ENCODE results near the gene ELOVL4. TPM values are rescaled to one million over a fixed set of nuclear protein-coding genes. Genes with fewer than 3 reads are reported as not detected.

ELOVL4 gene
- polyA plus RNA-seq, 1 donor from 2014 or later, result 47.9 TPM

GRCh38 chr6:79869600-79870084 is 77.7 kb downstream of the ELOVL4 start:
- Histone ChIP-seq H3K79me2 (replicated peaks; ENCODE audit: insufficient read depth, low read length) (no peaks in the 10 kb centered on the region), H3K27me3 (ENCODE audit: insufficient read depth, low read depth, low read length) (no peaks in the 10 kb centered on the region), H3K4me2 (ENCODE audit: low read length) (no peak overlapping the region), H2AFZ (ENCODE audit: low read depth, low read length) (no peak overlapping the region), H3K4me3 (ENCODE audit: low read length) (peak overlapping the region; percentile 49), H3K36me3 (ENCODE audit: insufficient read depth, low read length) (no peaks in the 10 kb centered on the region), H3K9me3 (ENCODE audit: low read length) (no peaks in the 10 kb centered on the region), H3K9me2 (ENCODE audit: insufficient read depth, low read length) (no peaks in the 10 kb centered on the region), H3K27ac (ENCODE audit: low read length) (no peak overlapping the region), H3K9ac (ENCODE audit: low read length) (no peak overlapping the region), H3F3A (ENCODE audit: insufficient read depth, low read length, poor library complexity, severe bottlenecking) (no peaks in the 10 kb centered on the region), H4K20me1 (ENCODE audit: insufficient read depth) (no peaks in the 10 kb centered on the region)
- no peak for TF ChIP-seq REST (IDR thresholded peaks at IDR 0.05; ENCODE audit: borderline replicate concordance)
- peak; percentile 86 for TF ChIP-seq CTCF (IDR thresholded peaks at IDR 0.05; ENCODE audit: poor library complexity, severe bottlenecking)
- no peak for TF ChIP-seq MXI1 (conservative IDR thresholded peaks at IDR 0.05; ENCODE audit: poor library complexity, severe bottlenecking)
- TF ChIP-seq POLR2AphosphoS5 (IDR thresholded peaks at IDR 0.05), result no peak
- TF ChIP-seq SMC3 (conservative IDR thresholded peaks at IDR 0.05; ENCODE audit: poor library complexity), result peak; percentile 75
- TF ChIP-seq EP300 (conservative IDR thresholded peaks at IDR 0.05; ENCODE audit: poor library complexity, severe bottlenecking), result no peak
- TF ChIP-seq TAF1 (IDR thresholded peaks at IDR 0.05; ENCODE audit: low read depth), result no peak
- peak; percentile 81 for TF ChIP-seq RAD21 (conservative IDR thresholded peaks at IDR 0.05)
- TF ChIP-seq EZH2 (IDR thresholded peaks at IDR 0.05; ENCODE audit: borderline replicate concordance, insufficient read depth, low read length, poor library complexity, severe bottlenecking), result no peak

GRCh38 chr6:79869184-79869583 is 78.2 kb downstream of the ELOVL4 start:
- no peaks in the 10 kb centered on the region for H3F3A ChIP-seq (ENCODE audit: insufficient read depth, low read length, poor library complexity, severe bottlenecking)
- no peak overlapping the region for H3K4me2 ChIP-seq (ENCODE audit: low read length)
- no peaks in the 10 kb centered on the region for H3K36me3 ChIP-seq (ENCODE audit: insufficient read depth, low read length)
- H3K9me2 ChIP-seq (ENCODE audit: insufficient read depth, low read length), result no peaks in the 10 kb centered on the region
- no peaks in the 10 kb centered on the region for H3K9me3 ChIP-seq (ENCODE audit: low read length)
- no peak overlapping the region for H3K27ac ChIP-seq (ENCODE audit: low read length)
- H3K79me2 ChIP-seq (replicated peaks; ENCODE audit: insufficient read depth, low read length), result no peaks in the 10 kb centered on the region
- no peak for TF ChIP-seq REST (IDR thresholded peaks at IDR 0.05; ENCODE audit: borderline replicate concordance)
- no peak for TF ChIP-seq RAD21 (conservative IDR thresholded peaks at IDR 0.05)
- no peak for TF ChIP-seq EP300 (conservative IDR thresholded peaks at IDR 0.05; ENCODE audit: poor library complexity, severe bottlenecking)
- TF ChIP-seq TAF1 (IDR thresholded peaks at IDR 0.05; ENCODE audit: low read depth), result no peak
- no peak for TF ChIP-seq EZH2 (IDR thresholded peaks at IDR 0.05; ENCODE audit: borderline replicate concordance, insufficient read depth, low read length, poor library complexity, severe bottlenecking)
- TF ChIP-seq CTCF (IDR thresholded peaks at IDR 0.05; ENCODE audit: poor library complexity, severe bottlenecking), result no peak
- no peak for TF ChIP-seq SMC3 (conservative IDR thresholded peaks at IDR 0.05; ENCODE audit: poor library complexity)
- TF ChIP-seq POLR2AphosphoS5 (IDR thresholded peaks at IDR 0.05), result no peak
- TF ChIP-seq MXI1 (conservative IDR thresholded peaks at IDR 0.05; ENCODE audit: poor library complexity, severe bottlenecking), result no peak
- no peak overlapping the region for H2AFZ ChIP-seq (ENCODE audit: low read depth, low read length)
- no peaks in the 10 kb centered on the region for H3K27me3 ChIP-seq (ENCODE audit: insufficient read depth, low read depth, low read length)
- H3K4me3 ChIP-seq (ENCODE audit: low read length), result no peak overlapping the region
- no peaks in the 10 kb centered on the region for H4K20me1 ChIP-seq (ENCODE audit: insufficient read depth)
- no peak overlapping the region for H3K9ac ChIP-seq (ENCODE audit: low read length)
